Measurements from ENCODE around the gene SLC25A45.

Gene SLC25A45

DNA sequence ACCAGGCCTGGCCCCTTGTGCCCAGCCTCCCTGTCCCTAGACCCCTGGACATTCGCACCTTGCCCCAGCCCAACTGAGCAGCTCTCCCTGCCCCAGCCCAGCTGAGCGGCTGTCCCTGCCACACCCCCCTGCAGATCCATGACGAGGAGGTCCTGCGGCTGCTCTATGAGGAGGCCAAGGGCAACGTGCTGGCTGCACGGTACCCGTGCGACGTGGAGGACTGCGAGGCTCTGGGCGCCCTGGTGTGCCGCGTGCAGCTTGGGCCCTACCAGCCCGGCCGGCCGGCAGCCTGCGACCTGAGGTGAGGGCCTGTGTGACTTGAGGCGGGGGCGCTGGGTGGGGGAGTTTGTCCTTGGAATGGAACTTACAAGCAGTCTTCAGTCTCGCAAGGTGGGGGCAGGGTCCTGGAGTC lies 11.7 kb upstream of the SLC25A45 start:
- H3K4me3 ChIP-seq (ENCODE audit: low read depth, low read length): no peak overlapping the region
- TF ChIP-seq, protein P1, sequence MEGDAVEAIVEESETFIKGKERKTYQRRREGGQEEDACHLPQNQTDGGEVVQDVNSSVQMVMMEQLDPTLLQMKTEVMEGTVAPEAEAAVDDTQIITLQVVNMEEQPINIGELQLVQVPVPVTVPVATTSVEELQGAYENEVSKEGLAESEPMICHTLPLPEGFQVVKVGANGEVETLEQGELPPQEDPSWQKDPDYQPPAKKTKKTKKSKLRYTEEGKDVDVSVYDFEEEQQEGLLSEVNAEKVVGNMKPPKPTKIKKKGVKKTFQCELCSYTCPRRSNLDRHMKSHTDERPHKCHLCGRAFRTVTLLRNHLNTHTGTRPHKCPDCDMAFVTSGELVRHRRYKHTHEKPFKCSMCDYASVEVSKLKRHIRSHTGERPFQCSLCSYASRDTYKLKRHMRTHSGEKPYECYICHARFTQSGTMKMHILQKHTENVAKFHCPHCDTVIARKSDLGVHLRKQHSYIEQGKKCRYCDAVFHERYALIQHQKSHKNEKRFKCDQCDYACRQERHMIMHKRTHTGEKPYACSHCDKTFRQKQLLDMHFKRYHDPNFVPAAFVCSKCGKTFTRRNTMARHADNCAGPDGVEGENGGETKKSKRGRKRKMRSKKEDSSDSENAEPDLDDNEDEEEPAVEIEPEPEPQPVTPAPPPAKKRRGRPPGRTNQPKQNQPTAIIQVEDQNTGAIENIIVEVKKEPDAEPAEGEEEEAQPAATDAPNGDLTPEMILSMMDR (IDR thresholded peaks at IDR 0.05; ENCODE audit: borderline replicate concordance, insufficient read depth, low read depth, low read length): no peak

DNA sequence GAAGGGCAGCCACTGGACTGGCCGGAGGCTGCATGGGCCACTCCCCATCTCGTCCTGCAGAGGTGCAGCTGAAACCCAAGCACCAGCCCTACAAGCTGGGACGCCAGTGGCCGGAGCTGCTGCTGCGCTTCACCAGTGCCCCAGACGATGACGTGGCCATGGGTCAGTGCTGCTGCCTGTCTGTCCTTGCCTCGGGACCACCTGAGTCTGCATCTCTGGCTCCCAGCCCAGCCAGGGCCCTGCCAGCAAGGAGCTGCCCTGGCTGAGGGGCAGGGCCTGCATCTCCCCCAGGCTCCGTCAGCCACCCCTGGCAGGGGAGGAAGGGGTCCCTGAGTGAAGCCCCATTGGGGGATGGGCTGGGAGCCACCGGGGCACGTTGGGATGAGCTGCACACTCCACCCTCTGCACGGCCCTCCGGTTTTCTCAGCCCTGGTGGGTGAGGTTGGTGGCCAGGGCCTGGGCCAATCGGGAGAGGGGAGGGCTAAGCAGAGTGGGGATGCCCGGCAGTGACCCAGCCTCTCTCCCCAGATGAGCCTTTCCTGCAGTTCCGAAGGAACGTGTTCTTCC lies 11.2 kb upstream of the SLC25A45 start:
- TF ChIP-seq, protein P1 (IDR thresholded peaks at IDR 0.05; ENCODE audit: borderline replicate concordance, insufficient read depth, low read depth, low read length): no peak

DNA sequence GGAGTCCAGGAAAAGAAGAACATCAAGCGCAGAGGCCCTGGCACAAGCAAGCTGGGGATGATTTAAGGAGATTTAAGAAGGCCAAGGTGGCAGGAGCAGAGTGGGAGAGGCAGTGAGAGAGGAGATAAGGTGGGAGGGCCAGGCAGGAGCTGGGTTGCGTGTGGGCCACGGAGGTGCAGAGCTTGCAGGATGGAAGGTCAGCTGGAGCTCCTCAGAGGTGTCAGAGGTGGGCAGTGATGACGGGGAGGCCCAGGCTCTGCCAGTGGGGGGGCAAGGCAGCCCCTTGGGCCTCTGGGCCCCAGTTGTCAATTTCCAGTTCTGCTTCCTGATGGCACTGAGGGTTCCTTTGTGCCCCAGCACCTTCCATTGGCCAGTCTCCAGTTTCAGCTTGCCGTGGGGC lies 10.5 kb upstream of the SLC25A45 start:
- TF ChIP-seq, protein P1 (IDR thresholded peaks at IDR 0.05; ENCODE audit: borderline replicate concordance, insufficient read depth, low read depth, low read length): no peak
- no peak overlapping the region for H3K4me3 ChIP-seq (ENCODE audit: low read depth, low read length)

More for the DNA sequence above, 11.2 kb upstream of the SLC25A45 start:
- no peak overlapping the region for H3K4me3 ChIP-seq (ENCODE audit: low read depth, low read length)

DNA sequence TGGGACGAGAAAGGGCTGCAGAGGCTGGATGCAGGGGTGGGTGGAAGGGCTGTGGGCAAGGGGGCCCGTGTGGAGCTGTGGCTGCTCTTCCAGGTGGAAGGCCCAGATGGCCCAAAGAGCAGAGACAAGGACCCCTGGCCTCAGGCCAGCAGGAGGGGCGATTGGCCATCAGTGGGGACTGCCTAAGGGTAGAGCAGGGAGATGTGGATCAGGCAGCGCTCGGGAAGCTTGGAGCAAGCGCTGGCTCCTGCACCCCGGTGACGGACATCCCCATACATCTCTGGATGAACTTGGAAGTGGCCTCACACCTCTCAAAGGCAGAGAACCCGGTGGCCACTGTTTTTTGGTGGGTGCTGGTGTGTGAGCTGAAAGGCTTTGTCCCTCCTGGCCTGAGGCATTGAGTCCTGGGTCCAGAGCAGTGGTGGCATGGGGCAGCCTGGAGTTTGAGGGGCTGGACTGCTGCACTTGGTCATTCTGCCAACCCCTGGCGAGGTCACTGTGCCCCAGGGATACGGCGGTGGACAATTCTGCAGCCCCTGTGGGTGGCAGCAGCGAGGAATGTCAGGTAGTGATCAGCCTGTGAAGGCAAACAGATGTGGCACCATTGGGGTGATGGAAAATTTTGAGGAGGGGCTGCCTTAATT lies 9.9 kb upstream of the SLC25A45 start:
- no peak overlapping the region for H3K4me3 ChIP-seq (ENCODE audit: low read depth, low read length)
- TF ChIP-seq, protein P1 (IDR thresholded peaks at IDR 0.05; ENCODE audit: borderline replicate concordance, insufficient read depth, low read depth, low read length): no peak

DNA sequence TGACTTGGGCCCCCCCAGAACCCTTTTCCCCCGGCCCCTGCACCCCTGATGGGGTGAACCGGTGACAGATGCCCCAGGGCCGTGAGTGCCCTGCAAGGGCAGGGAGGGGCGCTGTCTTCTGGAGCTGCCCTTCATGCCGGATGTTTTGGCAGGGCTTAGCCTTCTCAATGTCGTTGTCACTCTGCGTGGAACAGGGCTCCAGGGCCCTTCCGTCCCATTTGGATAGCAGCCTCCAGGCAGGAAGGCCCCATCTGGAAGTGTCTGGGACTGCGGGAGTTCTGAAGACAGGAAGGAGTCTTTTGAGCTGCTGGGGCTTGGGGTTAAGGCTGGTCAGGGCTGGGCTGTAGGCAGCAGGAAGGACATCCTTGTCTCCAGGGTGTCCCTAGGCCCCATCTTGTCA lies 8.6 kb upstream of the SLC25A45 start:
- H3K4me3 ChIP-seq (ENCODE audit: low read depth, low read length): no peak overlapping the region
- TF ChIP-seq, protein P1 (IDR thresholded peaks at IDR 0.05; ENCODE audit: borderline replicate concordance, insufficient read depth, low read depth, low read length): 0 out of 2 replicates have a peak, but pooled peaks have one; percentile 0

DNA sequence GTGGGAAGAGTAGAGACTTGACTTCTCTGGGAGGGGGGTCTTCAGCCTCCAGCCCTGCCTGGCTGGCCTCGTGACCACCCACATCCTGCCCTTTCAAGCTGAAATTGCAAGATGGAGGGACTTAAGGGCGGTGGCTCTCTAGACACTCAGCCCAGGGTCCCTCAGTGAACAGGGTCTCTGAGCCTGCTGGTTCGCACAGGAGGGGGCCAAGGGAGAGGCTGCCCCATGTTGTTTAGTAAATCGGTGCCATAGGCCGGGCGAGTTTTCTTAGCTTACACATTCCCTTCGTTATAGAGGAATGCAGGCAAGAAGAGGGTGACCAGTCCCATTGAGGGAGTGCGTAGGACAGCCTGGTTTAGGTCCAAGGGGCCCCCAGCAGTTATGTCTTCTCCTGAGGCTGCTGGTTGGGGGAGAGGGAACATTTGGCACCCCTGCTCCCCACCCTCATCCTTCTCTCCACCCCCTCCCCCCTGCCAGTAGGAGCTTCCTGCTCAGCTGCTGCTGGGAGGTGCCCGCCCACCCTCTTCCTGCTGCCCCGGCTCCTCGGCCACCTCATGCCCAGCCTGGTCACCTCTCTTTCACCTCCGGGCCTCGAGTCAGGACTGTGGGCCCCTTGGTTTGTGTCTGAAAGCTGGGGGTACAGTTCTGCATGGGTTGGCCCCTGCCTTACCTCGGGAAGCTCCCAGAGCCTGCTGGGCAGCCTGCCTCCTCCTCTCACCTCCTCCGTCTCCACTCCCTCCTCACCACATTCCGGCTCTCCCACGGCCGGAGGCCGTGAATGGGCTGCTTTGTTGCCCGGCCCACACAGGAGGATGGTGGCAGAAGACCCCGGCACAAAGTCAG lies 7.9 kb upstream of the SLC25A45 start:
- TF ChIP-seq, protein P1 (IDR thresholded peaks at IDR 0.05; ENCODE audit: borderline replicate concordance, insufficient read depth, low read depth, low read length): no peak

More for the DNA sequence above, 7.9 kb upstream of the SLC25A45 start:
- no peak overlapping the region for H3K4me3 ChIP-seq (ENCODE audit: low read depth, low read length)
